GM10266 (cell line): Measurements from ENCODE around the gene ZNF70.
"Not testable (repeated sequence)": the region's sequence is repeated elsewhere in the genome, so short reads cannot be mapped to it uniquely, and the experiment has no call there.

Source experiments
- DNase-seq: peaks from one replicate; pipeline ENCODE4 v3.0.0; 2012; ENCODE audit errors: extremely low spot score
- TF ChIP-seq, protein P1 (sequence below): IDR thresholded peaks from 2 replicates; pipeline ENCODE4 v1.5.1; 2012; ENCODE audit warnings: mild to moderate bottlenecking, low read depth; ENCODE audit not compliant: control insufficient read depth, insufficient read depth; ENCODE audit errors: missing control alignments

The ZNF70 gene

DNA sequence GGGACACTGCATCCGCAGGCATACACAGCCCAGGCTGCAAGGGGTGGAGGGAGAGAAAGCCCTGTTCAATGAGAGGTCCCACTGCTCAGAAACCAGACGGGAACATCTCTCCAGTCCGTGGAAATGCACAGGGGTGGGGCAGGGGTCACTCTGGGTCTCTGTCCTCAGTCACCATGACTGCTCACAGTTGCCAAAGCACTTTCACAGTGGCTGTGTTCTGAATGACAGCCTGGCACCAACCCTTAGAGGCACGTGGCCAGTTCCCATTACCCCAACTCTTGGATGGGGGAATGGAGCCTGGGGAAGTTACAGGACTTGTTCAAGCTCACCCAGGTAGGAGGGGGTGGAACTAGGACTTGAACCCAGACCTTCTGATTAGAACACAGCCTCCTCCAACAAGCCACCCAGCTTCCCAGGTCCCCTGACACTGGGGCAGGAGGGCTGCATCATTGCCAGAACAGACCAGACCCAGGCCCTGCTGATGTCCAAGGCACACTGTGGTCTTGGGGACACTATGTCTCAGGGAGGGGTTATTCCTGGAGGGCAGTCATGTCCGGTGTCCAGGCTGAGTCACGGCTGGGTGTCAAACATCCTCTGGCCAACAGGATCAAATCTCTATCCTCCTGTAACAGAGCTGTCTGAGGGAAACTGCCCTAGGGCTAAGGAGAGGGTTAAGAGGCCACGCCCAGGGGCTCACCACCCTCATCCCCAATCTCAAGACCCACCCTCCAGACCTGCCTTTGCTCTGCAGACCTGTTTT lies 8.2 kb downstream of the ZNF70 start:
- no peak for DNase-seq

GRCh38 chr22:23737696-23738095 lies 13.2 kb downstream of the ZNF70 start:
- DNase-seq: no peak
- TF ChIP-seq, protein P1, sequence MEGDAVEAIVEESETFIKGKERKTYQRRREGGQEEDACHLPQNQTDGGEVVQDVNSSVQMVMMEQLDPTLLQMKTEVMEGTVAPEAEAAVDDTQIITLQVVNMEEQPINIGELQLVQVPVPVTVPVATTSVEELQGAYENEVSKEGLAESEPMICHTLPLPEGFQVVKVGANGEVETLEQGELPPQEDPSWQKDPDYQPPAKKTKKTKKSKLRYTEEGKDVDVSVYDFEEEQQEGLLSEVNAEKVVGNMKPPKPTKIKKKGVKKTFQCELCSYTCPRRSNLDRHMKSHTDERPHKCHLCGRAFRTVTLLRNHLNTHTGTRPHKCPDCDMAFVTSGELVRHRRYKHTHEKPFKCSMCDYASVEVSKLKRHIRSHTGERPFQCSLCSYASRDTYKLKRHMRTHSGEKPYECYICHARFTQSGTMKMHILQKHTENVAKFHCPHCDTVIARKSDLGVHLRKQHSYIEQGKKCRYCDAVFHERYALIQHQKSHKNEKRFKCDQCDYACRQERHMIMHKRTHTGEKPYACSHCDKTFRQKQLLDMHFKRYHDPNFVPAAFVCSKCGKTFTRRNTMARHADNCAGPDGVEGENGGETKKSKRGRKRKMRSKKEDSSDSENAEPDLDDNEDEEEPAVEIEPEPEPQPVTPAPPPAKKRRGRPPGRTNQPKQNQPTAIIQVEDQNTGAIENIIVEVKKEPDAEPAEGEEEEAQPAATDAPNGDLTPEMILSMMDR: no peak

More for the DNA sequence above, 8.2 kb downstream of the ZNF70 start:
- TF ChIP-seq, protein P1: no peak

DNA sequence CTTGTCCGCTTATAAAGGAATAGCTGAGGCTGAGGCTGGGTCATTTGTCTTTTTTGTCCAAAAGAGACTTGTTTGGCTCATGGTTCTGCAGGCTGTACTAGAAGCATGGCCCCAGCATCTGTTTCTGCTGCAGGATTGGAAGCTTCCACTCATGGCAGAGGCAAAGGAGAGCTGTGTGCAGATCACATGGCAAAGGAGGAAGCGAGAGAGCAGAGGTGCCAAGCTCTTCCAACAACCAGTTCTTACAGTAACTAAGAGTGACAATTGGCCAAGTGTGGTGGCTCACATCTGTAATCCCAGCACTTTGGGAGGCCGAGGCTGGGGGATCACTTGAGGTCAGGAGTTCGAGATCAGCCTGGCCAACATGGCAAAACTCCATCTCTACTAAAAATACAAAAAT lies 22.8 kb downstream of the ZNF70 start:
- not testable (repeated sequence) for DNase-seq

GRCh38 chr22:23722724-23723123 lies 28.2 kb downstream of the ZNF70 start:
- DNase-seq: no peak
- TF ChIP-seq, protein P1: no peak

DNA sequence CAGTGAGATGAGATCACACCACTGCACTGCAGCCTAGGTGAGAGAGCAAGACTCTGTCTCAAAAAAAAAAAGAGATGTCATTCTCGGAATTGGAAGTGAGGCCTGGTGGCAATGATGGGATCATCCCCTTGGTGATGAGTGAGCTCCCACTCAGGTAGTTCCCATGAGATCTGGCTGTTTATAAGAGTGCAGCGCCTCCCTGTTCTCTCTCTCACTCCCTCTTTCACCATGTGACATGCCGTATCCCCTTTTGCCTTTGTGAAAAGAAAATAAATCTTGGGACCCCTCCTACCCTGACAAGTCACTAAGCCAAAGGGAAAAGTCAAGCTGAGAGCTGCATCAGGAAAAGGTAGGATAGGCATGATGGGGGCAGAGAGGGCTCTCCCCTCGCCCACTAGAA lies 28.8 kb downstream of the ZNF70 start:
- TF ChIP-seq, protein P1: no peak
- DNase-seq: no peak

DNA sequence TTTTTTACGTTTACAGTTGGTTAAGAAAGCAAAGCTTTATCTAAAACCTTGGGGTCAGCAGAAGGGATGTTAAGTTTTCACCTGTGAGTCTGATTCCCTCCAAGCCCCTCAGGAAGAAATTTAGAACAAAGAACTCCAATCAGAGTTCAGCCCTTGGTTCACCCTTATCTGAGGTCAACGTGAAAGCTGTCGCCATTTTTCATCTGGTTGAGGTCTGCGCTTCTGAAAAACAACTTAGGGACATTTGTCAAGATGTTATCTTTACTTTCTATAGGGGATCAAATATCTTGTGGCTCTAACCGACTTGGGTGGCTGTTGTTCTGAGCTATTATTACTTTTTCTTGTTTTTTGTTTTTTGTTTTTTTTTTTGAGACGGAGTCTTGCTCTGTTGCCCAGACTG lies 30.1 kb downstream of the ZNF70 start:
- no peak for DNase-seq
- TF ChIP-seq, protein P1: no peak

- no peak for DNase-seq
- TF ChIP-seq, protein P1: no peak
Observed at GRCh38 chr22:23718371-23719165, 32.3 kb downstream of the ZNF70 start.
